ENCODE results near the gene GALNT16.

GALNT16 gene

DNA sequence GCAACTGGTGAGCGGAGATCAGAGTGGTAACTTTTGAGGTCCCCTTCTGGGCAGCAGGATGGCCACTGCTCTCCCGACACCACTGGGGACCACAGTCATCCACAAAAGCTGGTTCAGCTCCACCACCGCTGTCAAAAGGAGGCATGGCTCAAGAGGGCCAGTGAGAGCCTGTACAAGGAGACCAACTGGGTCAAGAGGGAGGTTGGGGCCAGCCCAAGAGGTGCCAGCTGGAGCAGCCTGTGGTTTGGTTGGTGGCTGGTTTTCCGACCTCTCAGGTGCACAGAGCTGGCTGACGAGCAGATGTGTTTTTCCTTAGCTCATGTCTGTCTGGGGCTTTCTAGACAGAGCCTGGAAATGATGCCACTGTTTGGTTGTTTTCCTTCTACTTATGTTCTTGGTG, 78.0 kb downstream of the GALNT16 start:
- Histone ChIP-seq H3K9ac (no peak overlapping the region), H4K20me1 (ENCODE audit: insufficient read depth) (no peaks in the 10 kb centered on the region), H3K27ac (no peak overlapping the region), H3K79me2 (ENCODE audit: insufficient read depth, low read depth) (no peaks in the 10 kb centered on the region), H2AFZ (ENCODE audit: low read depth) (no peak overlapping the region), H3K27me3 (ENCODE audit: insufficient read depth, low read depth) (no peaks in the 10 kb centered on the region), H3K4me1 (ENCODE audit: low read depth, poor library complexity, severe bottlenecking) (no peaks in the 10 kb centered on the region), H3K4me3 (IDR thresholded peaks at IDR 0.05; ENCODE audit: insufficient read depth, low read depth, low read length) (no peak overlapping the region), H3K4me2 (no peak overlapping the region), H3K36me3 (ENCODE audit: insufficient read depth) (no peaks in the 10 kb centered on the region)
- TF ChIP-seq, protein P1, sequence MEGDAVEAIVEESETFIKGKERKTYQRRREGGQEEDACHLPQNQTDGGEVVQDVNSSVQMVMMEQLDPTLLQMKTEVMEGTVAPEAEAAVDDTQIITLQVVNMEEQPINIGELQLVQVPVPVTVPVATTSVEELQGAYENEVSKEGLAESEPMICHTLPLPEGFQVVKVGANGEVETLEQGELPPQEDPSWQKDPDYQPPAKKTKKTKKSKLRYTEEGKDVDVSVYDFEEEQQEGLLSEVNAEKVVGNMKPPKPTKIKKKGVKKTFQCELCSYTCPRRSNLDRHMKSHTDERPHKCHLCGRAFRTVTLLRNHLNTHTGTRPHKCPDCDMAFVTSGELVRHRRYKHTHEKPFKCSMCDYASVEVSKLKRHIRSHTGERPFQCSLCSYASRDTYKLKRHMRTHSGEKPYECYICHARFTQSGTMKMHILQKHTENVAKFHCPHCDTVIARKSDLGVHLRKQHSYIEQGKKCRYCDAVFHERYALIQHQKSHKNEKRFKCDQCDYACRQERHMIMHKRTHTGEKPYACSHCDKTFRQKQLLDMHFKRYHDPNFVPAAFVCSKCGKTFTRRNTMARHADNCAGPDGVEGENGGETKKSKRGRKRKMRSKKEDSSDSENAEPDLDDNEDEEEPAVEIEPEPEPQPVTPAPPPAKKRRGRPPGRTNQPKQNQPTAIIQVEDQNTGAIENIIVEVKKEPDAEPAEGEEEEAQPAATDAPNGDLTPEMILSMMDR (conservative IDR thresholded peaks at IDR 0.05; ENCODE audit: low read depth, low read length) = no peak

DNA sequence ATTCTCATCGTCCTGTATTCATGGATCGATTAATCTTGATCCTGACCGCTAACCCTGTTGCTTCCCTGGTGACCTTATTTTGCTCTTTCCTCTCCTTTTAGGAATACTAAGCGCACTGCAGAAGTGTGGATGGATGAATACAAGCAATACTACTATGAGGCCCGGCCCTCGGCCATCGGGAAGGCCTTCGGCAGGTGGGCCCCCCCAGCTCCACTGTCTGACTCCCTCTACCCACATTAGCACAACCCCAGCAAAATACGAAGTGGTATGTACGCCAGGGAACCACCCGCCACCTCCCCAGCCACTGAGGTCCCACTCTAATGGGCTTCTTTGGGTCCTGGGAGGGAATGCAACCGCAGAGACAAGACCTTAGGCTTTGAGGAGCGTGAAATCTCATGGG, 79.5 kb downstream of the GALNT16 start:
- no peak overlapping the region for H3K4me3 ChIP-seq (IDR thresholded peaks at IDR 0.05; ENCODE audit: insufficient read depth, low read depth, low read length)
- no peaks in the 10 kb centered on the region for H3K4me1 ChIP-seq (ENCODE audit: low read depth, poor library complexity, severe bottlenecking)
- H3K27ac ChIP-seq = no peak overlapping the region
- H3K79me2 ChIP-seq (ENCODE audit: insufficient read depth, low read depth) = no peaks in the 10 kb centered on the region
- H3K27me3 ChIP-seq (ENCODE audit: insufficient read depth, low read depth) = no peaks in the 10 kb centered on the region
- TF ChIP-seq, protein P1 (conservative IDR thresholded peaks at IDR 0.05; ENCODE audit: low read depth, low read length) = no peak
- H3K4me2 ChIP-seq = no peak overlapping the region
- H2AFZ ChIP-seq (ENCODE audit: low read depth) = no peak overlapping the region
- H4K20me1 ChIP-seq (ENCODE audit: insufficient read depth) = no peaks in the 10 kb centered on the region
- H3K9ac ChIP-seq = no peak overlapping the region
- H3K36me3 ChIP-seq (ENCODE audit: insufficient read depth) = no peaks in the 10 kb centered on the region

DNA sequence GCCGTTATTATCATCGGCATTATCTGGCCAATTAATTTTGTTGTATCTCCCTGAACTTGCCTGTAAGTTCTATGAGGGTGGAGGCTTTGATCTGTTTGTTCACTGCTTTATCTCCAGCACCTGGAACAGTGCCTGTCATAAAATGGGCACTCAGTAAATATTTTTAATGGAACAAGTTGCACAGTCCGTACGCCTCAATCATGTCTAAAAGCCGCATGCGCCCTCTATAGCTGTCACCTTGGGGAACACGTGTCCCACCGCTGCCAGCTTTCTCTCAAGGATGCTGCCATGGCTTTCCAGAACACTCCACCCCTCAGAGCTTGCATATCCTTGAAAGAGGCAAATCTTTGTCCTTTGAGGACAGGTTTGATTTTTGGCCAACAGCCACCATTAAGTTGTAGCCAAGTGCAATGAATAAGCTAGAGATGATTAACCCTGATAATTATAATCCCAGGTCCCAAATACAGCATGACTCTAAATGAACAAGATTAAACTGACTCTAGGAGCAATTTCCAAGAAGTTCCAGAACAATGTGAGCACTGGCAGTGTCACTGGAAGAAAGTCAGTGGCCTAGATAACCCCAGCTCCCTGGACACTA, 83.1 kb downstream of the GALNT16 start:
- TF ChIP-seq, protein P1 (conservative IDR thresholded peaks at IDR 0.05; ENCODE audit: low read depth, low read length) = no peak
- no peak overlapping the region for H3K4me3 ChIP-seq (IDR thresholded peaks at IDR 0.05; ENCODE audit: insufficient read depth, low read depth, low read length)
- H3K27me3 ChIP-seq (ENCODE audit: insufficient read depth, low read depth) = no peaks in the 10 kb centered on the region
- H4K20me1 ChIP-seq (ENCODE audit: insufficient read depth) = no peaks in the 10 kb centered on the region
- H2AFZ ChIP-seq (ENCODE audit: low read depth) = no peak overlapping the region
- no peak overlapping the region for H3K27ac ChIP-seq
- H3K4me2 ChIP-seq = no peak overlapping the region
- no peak overlapping the region for H3K9ac ChIP-seq
- no peaks in the 10 kb centered on the region for H3K4me1 ChIP-seq (ENCODE audit: low read depth, poor library complexity, severe bottlenecking)
- no peaks in the 10 kb centered on the region for H3K36me3 ChIP-seq (ENCODE audit: insufficient read depth)
- no peaks in the 10 kb centered on the region for H3K79me2 ChIP-seq (ENCODE audit: insufficient read depth, low read depth)

DNA sequence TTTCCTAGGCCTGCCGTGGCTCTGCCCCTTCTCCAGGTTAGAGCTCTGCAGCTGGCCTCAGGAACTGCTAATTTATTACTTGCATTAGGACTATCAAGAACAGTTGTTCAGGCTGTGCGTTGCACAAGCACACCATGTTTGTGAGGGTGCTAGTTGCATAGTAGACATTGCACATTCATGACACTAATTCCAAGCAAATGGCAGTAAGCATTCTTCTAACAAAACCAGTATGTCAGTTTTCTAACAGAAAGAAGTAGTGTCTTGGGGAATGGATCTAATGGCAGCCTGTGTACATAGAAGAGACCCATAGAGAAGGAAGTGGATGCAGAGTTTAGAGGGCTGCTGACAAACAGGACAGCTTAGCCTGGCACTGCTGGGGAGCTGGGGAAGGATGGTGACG, 84.2 kb downstream of the GALNT16 start:
- Histone ChIP-seq H3K27me3 (ENCODE audit: insufficient read depth, low read depth) (no peaks in the 10 kb centered on the region), H3K79me2 (ENCODE audit: insufficient read depth, low read depth) (no peaks in the 10 kb centered on the region), H3K4me1 (ENCODE audit: low read depth, poor library complexity, severe bottlenecking) (no peaks in the 10 kb centered on the region), H3K4me2 (no peak overlapping the region), H3K36me3 (ENCODE audit: insufficient read depth) (no peaks in the 10 kb centered on the region), H3K9ac (no peak overlapping the region), H2AFZ (ENCODE audit: low read depth) (no peak overlapping the region), H3K4me3 (IDR thresholded peaks at IDR 0.05; ENCODE audit: insufficient read depth, low read depth, low read length) (no peak overlapping the region), H4K20me1 (ENCODE audit: insufficient read depth) (no peaks in the 10 kb centered on the region), H3K27ac (no peak overlapping the region)
- TF ChIP-seq, protein P1 (conservative IDR thresholded peaks at IDR 0.05; ENCODE audit: low read depth, low read length) = no peak
